PFSK-1 (cell line): ENCODE data around the gene TMEM47.

Experiments used
- POLR2AphosphoS5 ChIP-seq: IDR thresholded peaks from 2 replicates; pipeline ENCODE4 v1.6.1; 2012; ENCODE audit warnings: low read depth, mild to moderate bottlenecking, control low read depth, low read length, moderate library complexity
- TAF1 ChIP-seq: IDR thresholded peaks from 2 replicates; pipeline ENCODE4 v1.6.1; 2012; ENCODE audit warnings: low read length, control low read depth, borderline replicate concordance; ENCODE audit not compliant: insufficient read depth
- TF ChIP-seq, protein P1 (sequence below), 2 experiments: IDR thresholded peaks; 2 replicates each; pipeline versions ENCODE4 v1.6.1 to v1.8.0; 2011 to 2012; ENCODE audit warnings: low read depth in 2 of 2, low read length in 2 of 2, control low read depth in 1 of 2, inconsistent platforms in 1 of 2, mild to moderate bottlenecking in 1 of 2, moderate library complexity in 1 of 2; ENCODE audit not compliant: insufficient read depth in 1 of 2

DNA sequence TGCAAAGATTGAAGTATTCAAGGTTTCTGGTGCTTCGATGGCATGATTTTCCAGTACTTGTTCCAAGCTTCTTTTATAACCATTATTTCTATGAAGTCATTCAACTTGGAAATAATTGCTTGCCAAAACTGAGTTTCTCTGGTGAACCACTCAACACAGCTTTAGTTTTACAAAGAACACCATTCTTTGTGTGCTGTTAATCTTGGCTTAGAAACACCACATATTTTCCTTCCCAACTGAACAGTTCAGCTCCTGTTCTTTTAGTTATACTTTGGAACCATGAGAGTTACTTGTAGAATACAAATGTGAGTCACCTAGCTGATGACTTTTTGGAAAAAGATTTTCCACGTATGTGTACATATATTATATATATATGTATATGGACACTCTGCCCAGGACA, 32.7 kb downstream of the TMEM47 start:
- TF ChIP-seq POLR2AphosphoS5 (no peak), TAF1 (no peak)
- TF ChIP-seq, protein P1, sequence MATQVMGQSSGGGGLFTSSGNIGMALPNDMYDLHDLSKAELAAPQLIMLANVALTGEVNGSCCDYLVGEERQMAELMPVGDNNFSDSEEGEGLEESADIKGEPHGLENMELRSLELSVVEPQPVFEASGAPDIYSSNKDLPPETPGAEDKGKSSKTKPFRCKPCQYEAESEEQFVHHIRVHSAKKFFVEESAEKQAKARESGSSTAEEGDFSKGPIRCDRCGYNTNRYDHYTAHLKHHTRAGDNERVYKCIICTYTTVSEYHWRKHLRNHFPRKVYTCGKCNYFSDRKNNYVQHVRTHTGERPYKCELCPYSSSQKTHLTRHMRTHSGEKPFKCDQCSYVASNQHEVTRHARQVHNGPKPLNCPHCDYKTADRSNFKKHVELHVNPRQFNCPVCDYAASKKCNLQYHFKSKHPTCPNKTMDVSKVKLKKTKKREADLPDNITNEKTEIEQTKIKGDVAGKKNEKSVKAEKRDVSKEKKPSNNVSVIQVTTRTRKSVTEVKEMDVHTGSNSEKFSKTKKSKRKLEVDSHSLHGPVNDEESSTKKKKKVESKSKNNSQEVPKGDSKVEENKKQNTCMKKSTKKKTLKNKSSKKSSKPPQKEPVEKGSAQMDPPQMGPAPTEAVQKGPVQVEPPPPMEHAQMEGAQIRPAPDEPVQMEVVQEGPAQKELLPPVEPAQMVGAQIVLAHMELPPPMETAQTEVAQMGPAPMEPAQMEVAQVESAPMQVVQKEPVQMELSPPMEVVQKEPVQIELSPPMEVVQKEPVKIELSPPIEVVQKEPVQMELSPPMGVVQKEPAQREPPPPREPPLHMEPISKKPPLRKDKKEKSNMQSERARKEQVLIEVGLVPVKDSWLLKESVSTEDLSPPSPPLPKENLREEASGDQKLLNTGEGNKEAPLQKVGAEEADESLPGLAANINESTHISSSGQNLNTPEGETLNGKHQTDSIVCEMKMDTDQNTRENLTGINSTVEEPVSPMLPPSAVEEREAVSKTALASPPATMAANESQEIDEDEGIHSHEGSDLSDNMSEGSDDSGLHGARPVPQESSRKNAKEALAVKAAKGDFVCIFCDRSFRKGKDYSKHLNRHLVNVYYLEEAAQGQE (IDR thresholded peaks at IDR 0.05; ENCODE audit: insufficient read depth in 1 of 2, low read depth in 2 of 2, low read length in 2 of 2) = no peak
